HEK293T (cell line): ENCODE measurements around the gene ANO4.

Experiments
- CTCF ChIA-PET: fragments of 350-600 bp; formaldehyde crosslinking; extraction: SDS; loops from one replicate; lab custom pipeline; 2021; ENCODE audit warnings: antibody characterized with exemption, inconsistent platforms; lab: Yijun Ruan, JAX
- POLR2A ChIA-PET: fragments of 350-600 bp; formaldehyde crosslinking; extraction: SDS; loops from one replicate; lab custom pipeline; 2020; ENCODE audit warnings: antibody characterized with exemption, inconsistent platforms; lab: Yijun Ruan, JAX
- DNase-seq: peaks from one replicate; pipeline ENCODE4 v3.0.0; 2012; ENCODE audit warnings: mixed read lengths; ENCODE audit errors: extremely low spot score
- ARNT ChIP-seq: fragments of 450-650 bp; IDR thresholded peaks from 2 replicates; pipeline ENCODE4 v1.6.1; 2017; ENCODE audit warnings: mild to moderate bottlenecking
- BHLHE40 ChIP-seq: fragments of 450-650 bp; IDR thresholded peaks from 2 replicates; pipeline ENCODE4 v1.6.1; 2016; ENCODE audit warnings: mild to moderate bottlenecking, moderate library complexity, borderline replicate concordance
- CTBP1 ChIP-seq: fragments of 450-650 bp; IDR thresholded peaks from 2 replicates; pipeline ENCODE4 v1.6.1; 2016; ENCODE audit warnings: borderline replicate concordance
- ELF4 ChIP-seq: fragments of 450-650 bp; IDR thresholded peaks from 2 replicates; pipeline ENCODE4 v1.6.1; 2017; ENCODE audit warnings: antibody characterized with exemption
- FOXA1 ChIP-seq: fragments of 450-650 bp; IDR thresholded peaks from 2 replicates; pipeline ENCODE4 v1.6.1; 2016; ENCODE audit warnings: mild to moderate bottlenecking
- FOXK2 ChIP-seq: fragments of 450-650 bp; IDR thresholded peaks from 2 replicates; pipeline ENCODE4 v1.6.1; 2016; ENCODE audit warnings: mild to moderate bottlenecking
- FOXM1 ChIP-seq: fragments of 450-650 bp; IDR thresholded peaks from 2 replicates; pipeline ENCODE4 v1.6.1; 2017; ENCODE audit warnings: mild to moderate bottlenecking, borderline replicate concordance
- HDGF ChIP-seq: fragments of 450-650 bp; IDR thresholded peaks from 2 replicates; pipeline ENCODE4 v1.6.1; 2017; ENCODE audit warnings: antibody characterized with exemption, borderline replicate concordance
- L3MBTL2 ChIP-seq: fragments of 450-650 bp; conservative IDR thresholded peaks from 2 replicates; pipeline ENCODE4 v1.6.1; 2016; ENCODE audit warnings: mild to moderate bottlenecking
- LEF1 ChIP-seq: fragments of 450-650 bp; IDR thresholded peaks from 2 replicates; pipeline ENCODE4 v1.6.1; 2017; ENCODE audit warnings: mild to moderate bottlenecking, borderline replicate concordance
- NFRKB ChIP-seq: fragments of 450-650 bp; IDR thresholded peaks from 2 replicates; pipeline ENCODE4 v1.6.1; 2016; ENCODE audit warnings: mild to moderate bottlenecking, moderate library complexity
- PKNOX1 ChIP-seq: fragments of 450-650 bp; IDR thresholded peaks from 2 replicates; pipeline ENCODE4 v1.6.1; 2016
- SP1 ChIP-seq: fragments of 450-650 bp; IDR thresholded peaks from 2 replicates; pipeline ENCODE4 v1.6.1; 2017
- SUZ12 ChIP-seq: fragments of 450-650 bp; IDR thresholded peaks from 2 replicates; pipeline ENCODE4 v1.6.1; 2016; ENCODE audit warnings: mild to moderate bottlenecking
- TARDBP ChIP-seq: fragments of 450-650 bp; IDR thresholded peaks from 2 replicates; pipeline ENCODE4 v1.6.1; 2016
- ZNF384 ChIP-seq: fragments of 450-650 bp; IDR thresholded peaks from 2 replicates; pipeline ENCODE4 v1.6.1; 2016

ANO4 gene

GRCh38 chr12:100972121-100972520 lies 177.5 kb downstream of the ANO4 start:
- ChIA-PET CTCF (no interaction called here), POLR2A (no interaction called here)
- DNase-seq, result no peak
- no peak for TF ChIP-seq ARNT

DNA sequence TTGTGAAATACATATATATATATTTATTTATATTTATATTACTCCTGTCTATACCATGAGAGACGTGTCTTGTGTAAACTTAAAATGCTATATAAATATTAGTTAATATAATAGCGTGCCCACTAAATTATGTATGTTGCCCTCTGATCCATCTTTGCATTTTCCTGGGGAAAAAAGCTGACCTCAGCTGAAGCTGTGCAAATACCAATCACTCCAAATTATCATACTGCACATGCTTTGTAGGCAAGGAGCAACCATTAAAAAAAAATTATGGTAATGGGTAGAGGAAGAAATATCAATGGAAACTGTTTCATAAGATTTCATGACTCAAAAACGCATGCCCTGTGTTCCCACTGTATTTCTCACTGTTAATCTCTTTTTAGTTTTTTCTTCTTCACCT lies 179.8 kb downstream of the ANO4 start:
- POLR2A ChIA-PET, result no interaction called here
- no peak for DNase-seq
- no peak for TF ChIP-seq ARNT
- no peak for TF ChIP-seq NFRKB
- TF ChIP-seq FOXA1, result no peak
- no peak for TF ChIP-seq HDGF
- no peak for TF ChIP-seq TARDBP
- no peak for TF ChIP-seq ZNF384
- no peak for TF ChIP-seq FOXM1
- no peak for TF ChIP-seq L3MBTL2
- TF ChIP-seq SUZ12, result no peak
- TF ChIP-seq BHLHE40, result no peak
- TF ChIP-seq LEF1, result no peak
- TF ChIP-seq CTBP1, result no peak
- TF ChIP-seq ELF4, result no peak
- no peak for TF ChIP-seq SP1
- no peak for TF ChIP-seq FOXK2
- TF ChIP-seq PKNOX1, result no peak
- CTCF ChIA-PET, result no interaction called here

DNA sequence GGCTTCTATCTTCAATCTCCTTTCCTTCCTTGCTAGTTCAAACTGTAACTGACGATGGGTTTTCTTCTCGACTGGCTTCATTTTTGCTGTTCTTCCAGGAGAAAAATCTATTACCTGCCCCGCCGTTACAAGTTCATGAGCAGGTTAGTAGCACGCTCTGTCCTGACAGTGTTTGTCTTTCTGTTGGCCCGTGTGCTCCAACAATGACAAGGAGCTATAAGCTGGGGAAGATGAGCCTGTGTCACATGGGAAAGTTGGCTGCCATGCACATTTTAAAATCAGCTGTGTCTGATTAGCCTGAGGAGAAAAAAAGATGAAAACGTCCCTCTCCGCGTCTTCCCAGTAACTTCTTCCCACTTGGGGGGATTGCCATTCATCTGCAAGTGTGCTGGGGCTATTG lies 180.2 kb downstream of the ANO4 start:
- TF ChIP-seq LEF1 (no peak), FOXM1 (no peak), ELF4 (no peak), L3MBTL2 (no peak), BHLHE40 (no peak)
- POLR2A ChIA-PET, result no interaction called here
- CTCF ChIA-PET, result no interaction called here
- no peak for DNase-seq

DNA sequence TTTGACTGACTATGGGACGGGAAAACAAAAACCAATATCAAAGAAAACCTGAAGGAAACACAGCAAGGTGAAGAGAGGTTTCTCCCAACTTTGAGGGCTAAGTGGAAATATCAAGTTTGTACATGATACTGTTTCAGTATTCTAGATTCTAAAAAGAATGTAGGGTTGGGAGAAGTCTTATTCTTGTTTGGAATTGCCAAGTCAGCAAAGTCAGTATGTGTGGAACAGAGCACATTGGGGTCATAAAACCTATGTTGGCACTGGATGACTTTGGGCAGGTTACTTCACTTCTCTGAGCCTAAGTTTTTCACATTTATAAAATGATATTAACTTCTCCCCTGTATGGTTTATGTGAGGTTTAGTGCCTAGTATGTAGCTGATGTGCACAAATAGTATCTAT lies 182.2 kb downstream of the ANO4 start:
- ChIA-PET CTCF (no interaction called here), POLR2A (no interaction called here)
- TF ChIP-seq HDGF, result no peak
- no peak for TF ChIP-seq NFRKB
- TF ChIP-seq LEF1, result no peak
- no peak for TF ChIP-seq ZNF384
- no peak for TF ChIP-seq TARDBP
- no peak for TF ChIP-seq SUZ12
- no peak for TF ChIP-seq BHLHE40
- no peak for TF ChIP-seq FOXK2
- TF ChIP-seq L3MBTL2, result no peak
- no peak for TF ChIP-seq ELF4
- TF ChIP-seq SP1, result no peak
- TF ChIP-seq FOXA1, result no peak
- no peak for TF ChIP-seq CTBP1
- no peak for TF ChIP-seq ARNT
- no peak for TF ChIP-seq PKNOX1
- no peak for TF ChIP-seq FOXM1

DNA sequence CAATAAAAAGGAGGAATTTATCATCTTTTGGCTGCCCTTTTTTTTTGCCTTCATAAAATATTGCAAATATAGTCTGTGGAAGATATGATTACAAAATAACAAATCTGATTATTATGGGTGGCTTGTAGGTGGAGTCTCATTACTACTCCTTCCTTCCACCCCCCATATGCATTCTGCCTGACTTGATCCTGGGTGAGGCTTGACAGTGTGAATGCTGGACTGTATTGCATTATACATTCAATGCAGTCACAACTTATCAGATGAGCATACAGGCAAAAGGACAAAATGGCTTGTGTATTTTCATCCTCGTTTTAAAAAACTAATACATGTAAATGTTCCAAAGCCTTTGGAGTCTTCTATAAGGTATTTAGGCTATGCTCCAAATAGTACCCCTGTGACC lies 186.3 kb downstream of the ANO4 start:
- no peak for TF ChIP-seq FOXK2
- no peak for TF ChIP-seq LEF1
- no peak for TF ChIP-seq FOXM1
- no peak for TF ChIP-seq PKNOX1
- TF ChIP-seq FOXA1, result no peak
- ChIA-PET CTCF (no interaction called here), POLR2A (no interaction called here)
- no peak for DNase-seq

More for the DNA sequence above, 182.2 kb downstream of the ANO4 start:
- DNase-seq, result no peak

DNA sequence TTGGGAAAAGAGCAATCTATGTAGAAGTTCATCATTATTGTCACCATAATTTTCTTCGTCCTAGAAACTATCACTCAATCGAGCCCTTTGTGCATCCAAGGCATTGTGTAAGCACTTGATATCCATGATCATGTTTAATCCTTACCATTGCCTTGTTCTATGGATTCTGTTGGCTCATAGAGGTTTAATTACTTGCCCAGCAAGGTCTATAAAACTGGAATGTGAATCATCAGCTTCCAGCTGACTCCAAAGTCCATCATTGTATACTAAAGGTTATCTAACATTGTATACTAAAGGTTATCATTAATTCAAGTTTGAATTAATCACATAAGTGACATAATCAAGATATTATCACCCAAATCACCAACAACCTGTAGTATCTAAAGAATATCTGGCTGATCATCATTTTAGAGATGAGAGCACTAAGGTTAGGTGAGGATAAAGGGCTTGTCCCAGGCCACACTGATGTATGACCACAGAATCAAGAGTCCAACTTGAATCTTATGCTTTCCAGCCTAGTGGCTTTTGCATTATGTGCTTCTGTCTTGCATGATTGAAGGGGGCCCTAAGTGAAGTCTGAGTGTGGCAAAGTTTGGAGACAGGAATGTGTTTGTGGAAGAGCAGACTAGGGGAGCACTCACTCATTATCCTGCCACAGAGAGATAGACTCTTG lies 188.1 kb downstream of the ANO4 start:
- CTCF ChIA-PET, result no interaction called here
- TF ChIP-seq FOXM1, result no peak
- TF ChIP-seq L3MBTL2, result no peak
- TF ChIP-seq ELF4, result no peak
- TF ChIP-seq TARDBP, result no peak
- TF ChIP-seq SUZ12, result no peak
- DNase-seq, result no peak
- POLR2A ChIA-PET, result no interaction called here

- POLR2A ChIA-PET, result no interaction called here
- CTCF ChIA-PET, result no interaction called here
- no peak for TF ChIP-seq ZNF384
- no peak for TF ChIP-seq FOXA1
- TF ChIP-seq PKNOX1, result no peak
- TF ChIP-seq BHLHE40, result no peak
- no peak for TF ChIP-seq SP1
- TF ChIP-seq SUZ12, result no peak
- no peak for TF ChIP-seq LEF1
- no peak for TF ChIP-seq FOXK2
- TF ChIP-seq NFRKB, result no peak
- DNase-seq, result no peak
Measured at GRCh38 chr12:100984796-100985195, 190.2 kb downstream of the ANO4 start.
